H1 (cell line): ENCODE results near the gene EPHB1. TPM values are rescaled to one million over a fixed set of nuclear protein-coding genes. Genes with fewer than 3 reads are reported as not detected.

ENCODE experiments used
- CTCF ChIA-PET: fragments of 300-600 bp; sonication (Branson Sonifier 250); formaldehyde crosslinking; loops from one replicate; lab custom pipeline; 2021; ENCODE audit not compliant: partially characterized antibody; lab: Charles Lee
- POLR2A ChIA-PET: fragments of 300-600 bp; sonication (Branson Sonifier 250); formaldehyde crosslinking; loops from one replicate; lab custom pipeline; 2021; ENCODE audit warnings: inconsistent platforms; ENCODE audit not compliant: partially characterized antibody; lab: Charles Lee
- DNase-seq, 2 experiments: peaks; one replicate each; pipeline versions ENCODE4 v3.0.0 to v3.0.0-alpha.2; 2010 to 2022; ENCODE audit warnings: low spot score in 2 of 2, low read depth in 1 of 2, mixed read lengths in 1 of 2
- FAIRE-seq: peaks from 2 replicates; lab custom pipeline; 2011; peaks lifted over from hg19 to GRCh38; lab: Jason Lieb, UNC
- H2AFZ ChIP-seq: 2 replicates; pipeline ENCODE4 v1.8.1; 2012; ENCODE audit warnings: low read length, inconsistent platforms
- H2AK5ac ChIP-seq: 2 replicates; pipeline ENCODE4 v1.6.1; 2013; ENCODE audit warnings: low read depth, low read length
- H2BK120ac ChIP-seq: replicated peaks from 2 replicates; pipeline ENCODE3; 2013; ENCODE audit warnings: low read depth, low read length, inconsistent platforms
- H2BK12ac ChIP-seq: 2 replicates; pipeline ENCODE4 v1.6.1; 2013; ENCODE audit warnings: low read depth, low read length
- H2BK15ac ChIP-seq: 2 replicates; pipeline ENCODE4 v1.6.1; 2013; ENCODE audit warnings: low read length
- H2BK20ac ChIP-seq: 2 replicates; pipeline ENCODE4 v1.6.1; 2013; ENCODE audit warnings: low read length
- H2BK5ac ChIP-seq: 2 replicates; pipeline ENCODE4 v1.6.1; 2013; ENCODE audit warnings: low read depth, low read length
- H3K14ac ChIP-seq: 2 replicates; pipeline ENCODE4 v1.6.1; 2013; ENCODE audit warnings: inconsistent platforms; ENCODE audit not compliant: insufficient read length
- H3K18ac ChIP-seq: 2 replicates; pipeline ENCODE4 v1.6.1; 2013; ENCODE audit warnings: low read length; ENCODE audit errors: extremely low read depth
- H3K23ac ChIP-seq: 2 replicates; pipeline ENCODE4 v1.6.1; 2013; ENCODE audit warnings: inconsistent platforms; ENCODE audit not compliant: insufficient read length
- H3K23me2 ChIP-seq: 2 replicates; pipeline ENCODE4 v1.6.1; 2013; ENCODE audit warnings: low read depth, low read length
- H3K27ac ChIP-seq: 2 replicates; pipeline ENCODE4 v1.6.1; 2011; ENCODE audit warnings: low read depth, low read length, inconsistent platforms
- H3K27me3 ChIP-seq, 4 experiments: replicated peaks in 1 of 4; 1 replicate in 1 of 4; 2 replicates in 3 of 4; pipeline versions ENCODE4 v1.6.1 to v1.8.1; 2011 to 2013; ENCODE audit warnings: low read length in 3 of 4, mild to moderate bottlenecking in 3 of 4, inconsistent platforms in 2 of 4, mixed read lengths in 2 of 4, moderate library complexity in 1 of 4; ENCODE audit not compliant: control insufficient read depth in 3 of 4, insufficient read depth in 3 of 4; ENCODE audit errors: extremely low read depth in 1 of 4
- H3K36me3 ChIP-seq, 4 experiments: 2 replicates each; pipeline versions ENCODE4 v1.6.1 to v1.8.1; 2011 to 2013; ENCODE audit warnings: mild to moderate bottlenecking in 4 of 4, low read length in 3 of 4, moderate library complexity in 2 of 4, control low read depth in 1 of 4, inconsistent platforms in 1 of 4; ENCODE audit not compliant: insufficient read depth in 4 of 4, control insufficient read depth in 2 of 4
- H3K4ac ChIP-seq: replicated peaks from 2 replicates; pipeline ENCODE3; 2013; ENCODE audit warnings: low read length, low read depth, mixed read lengths, inconsistent platforms; ENCODE audit not compliant: insufficient read length
- H3K4me1 ChIP-seq, 4 experiments: replicated peaks in 1 of 4; 1 replicate in 1 of 4; 2 replicates in 3 of 4; pipeline versions ENCODE4 v1.6.1 to v1.8.1; 2011 to 2013; ENCODE audit warnings: low read length in 3 of 4, inconsistent platforms in 2 of 4, mixed read lengths in 1 of 4; ENCODE audit not compliant: insufficient read depth in 4 of 4, control insufficient read depth in 3 of 4
- H3K4me2 ChIP-seq, 2 experiments: 2 replicates each; pipeline versions ENCODE4 v1.6.1 to v1.8.1; 2011 to 2013; ENCODE audit warnings: low read depth in 2 of 2, low read length in 2 of 2, control low read depth in 1 of 2, inconsistent platforms in 1 of 2, mild to moderate bottlenecking in 1 of 2; ENCODE audit not compliant: insufficient read depth in 1 of 2
- H3K4me3 ChIP-seq, 4 experiments: fragments of 200-600, 300-600 bp in 1 of 4; sonication (generic), shearing (Covaris generic), sonication (Bioruptor Twin) in 1 of 4; 2 replicates each; pipeline versions ENCODE4 v1.5.1 to v1.8.1; 2011 to 2016; ENCODE audit warnings: low read length in 4 of 4, low read depth in 3 of 4, control low read depth in 2 of 4, inconsistent platforms in 2 of 4, mild to moderate bottlenecking in 2 of 4, mixed read lengths in 1 of 4, moderate library complexity in 1 of 4; ENCODE audit not compliant: insufficient read depth in 2 of 4; ENCODE audit errors: extremely low read depth in 1 of 4
- H3K56ac ChIP-seq: replicated peaks from 2 replicates; pipeline ENCODE3; 2013; ENCODE audit warnings: low read depth, mild to moderate bottlenecking, mixed read lengths, low read length, inconsistent platforms; ENCODE audit not compliant: insufficient read length
- H3K79me1 ChIP-seq: 2 replicates; pipeline ENCODE4 v1.6.1; 2013; ENCODE audit warnings: low read depth, low read length, control low read depth
- H3K79me2 ChIP-seq, 2 experiments: 2 replicates each; pipeline versions ENCODE4 v1.6.1 to v1.8.1; 2012 to 2013; ENCODE audit warnings: low read length in 2 of 2, mild to moderate bottlenecking in 2 of 2, inconsistent platforms in 1 of 2; ENCODE audit not compliant: insufficient read depth in 2 of 2, control insufficient read depth in 1 of 2
- H3K9ac ChIP-seq, 4 experiments: replicated peaks in 1 of 4; 1 replicate in 1 of 4; 2 replicates in 3 of 4; pipeline versions ENCODE4 v1.6.1 to v1.8.1; 2011 to 2013; ENCODE audit warnings: low read depth in 3 of 4, low read length in 3 of 4, control low read depth in 2 of 4, mild to moderate bottlenecking in 2 of 4, moderate library complexity in 2 of 4, inconsistent platforms in 1 of 4; ENCODE audit errors: extremely low read depth in 1 of 4
- H3K9me3 ChIP-seq, 2 experiments: 2 replicates each; pipeline versions ENCODE4 v1.6.1 to v1.8.1; 2012 to 2013; ENCODE audit warnings: mild to moderate bottlenecking in 2 of 2, moderate library complexity in 2 of 2, control low read depth in 1 of 2, inconsistent platforms in 1 of 2, low read depth in 1 of 2, low read length in 1 of 2, mixed read lengths in 1 of 2; ENCODE audit not compliant: insufficient read depth in 2 of 2
- H4K20me1 ChIP-seq, 2 experiments: replicated peaks in 1 of 2; 2 replicates each; pipeline versions ENCODE3 to v1.8.1; 2011 to 2013; ENCODE audit warnings: inconsistent platforms in 2 of 2, low read length in 2 of 2, mild to moderate bottlenecking in 1 of 2; ENCODE audit not compliant: insufficient read depth in 2 of 2, control insufficient read depth in 1 of 2
- H4K5ac ChIP-seq: 2 replicates; pipeline ENCODE4 v1.6.1; 2013; ENCODE audit warnings: low read length, low read depth, mixed read lengths, inconsistent platforms; ENCODE audit not compliant: insufficient read length
- H4K8ac ChIP-seq: 2 replicates; pipeline ENCODE4 v1.8.0; 2013; ENCODE audit warnings: mild to moderate bottlenecking, moderate library complexity, low read length, inconsistent platforms; ENCODE audit not compliant: insufficient read depth; ENCODE audit errors: extremely low read depth
- H4K91ac ChIP-seq: replicated peaks from 2 replicates; pipeline ENCODE3; 2013; ENCODE audit warnings: low read length, mixed read lengths, inconsistent platforms; ENCODE audit not compliant: insufficient read length
- EGR1 ChIP-seq: IDR thresholded peaks from 2 replicates; pipeline ENCODE4 v1.6.1; 2011; ENCODE audit warnings: low read depth, low read length, borderline replicate concordance
- SIN3A ChIP-seq, 2 experiments: IDR thresholded peaks in 1 of 2; conservative IDR thresholded peaks in 1 of 2; 2 replicates each; pipeline ENCODE4 v1.6.1; 2011 to 2012; ENCODE audit warnings: low read length in 2 of 2, improper control_type of control experiment in 1 of 2, low read depth in 1 of 2, mild to moderate bottlenecking in 1 of 2
- WGBS, 2 experiments: shearing (Covaris generic) in 1 of 2; methylation state at CpG; one replicate each; pipeline versions ENCODE4 v1.1.6 to v1.1.7; 2013 to 2015; ENCODE audit warnings: low lambda C conversion rate in 2 of 2, mixed read lengths in 2 of 2, inconsistent platforms in 1 of 2, low coverage in 1 of 2, missing lambda C conversion rate in 1 of 2; ENCODE audit not compliant: insufficient replicate concordance in 2 of 2, insufficient coverage in 1 of 2, insufficient read length in 1 of 2; ENCODE audit errors: extremely low coverage in 1 of 2, missing lambda C conversion rate in 1 of 2; 5-methylcytosine and 5-hydroxymethylcytosine counted together
- polyA plus RNA-seq, 7 experiments: library from polyadenylated mRNA; depleted of rRNA in 3 of 7; stranded (reverse) in 5 of 7; unstranded in 2 of 7; fragments of >200 nt in 5 of 7; fragments of 200-250 nt in 2 of 7; gene quantifications; 1 replicate in 5 of 7; 2 replicates in 1 of 7; 4 replicates in 1 of 7; pipeline versions ENCODE4 v1.2.1 to v1.2.3, GENCODE V29; 2011 to 2013; ENCODE audit warnings: missing spikeins in 2 of 7, mixed read lengths in 2 of 7
- total RNA-seq: library from RNA; stranded (reverse); fragmentation: NEBNext Ultra II Directional; extraction: Animal tissue kit (Norgen Biotek cat#: 25700); gene quantifications from 2 replicates; pipeline ENCODE4 v1.2.1, GENCODE V29; 2021

EPHB1 gene
- total and polyA plus RNA-seq, 2 of the 8 experiments (the other 6 are each of a cell fraction or from before 2014, with no cell fraction given) = 3.5 to 5.9 TPM

- H2AK5ac ChIP-seq = no peak overlapping the region
- H2AFZ ChIP-seq = no peak overlapping the region
- no peak overlapping the region for H2BK15ac ChIP-seq
- no peak overlapping the region for H4K91ac ChIP-seq
- H3K23me2 ChIP-seq = no peaks in the 10 kb centered on the region
- POLR2A ChIA-PET = no interaction called here
- H3K79me1 ChIP-seq = no peaks in the 10 kb centered on the region
- CTCF ChIA-PET = interaction anchor here (1.1 kb wide), 1 partner anchor 35 kb away, joined by 3 read pairs; no protein-coding TSS in a partner anchor
- H3K27me3 ChIP-seq = no peaks in the 10 kb centered on the region
- no peak overlapping the region for H2BK120ac ChIP-seq
- no peak overlapping the region for H3K56ac ChIP-seq
- WGBS, 2 experiments = 100% methylated on average over 1 of the region's 1 CpG; no CpG with 5 or more reads in 1 of the 2 experiments
- H2BK5ac ChIP-seq = no peak overlapping the region; the same call in 1 of the 2 replicates
- no peak overlapping the region for H3K4me2 ChIP-seq
- DNase-seq (no peak), FAIRE-seq (no peak)
- H3K14ac ChIP-seq = no peak overlapping the region
- H3K9ac ChIP-seq = no peak overlapping the region
- TF ChIP-seq EGR1 = no peak
- no peak for TF ChIP-seq SIN3A (conservative IDR thresholded peaks at IDR 0.05 in 1 of 2, IDR thresholded peaks at IDR 0.05 in 1 of 2; ENCODE audit: low read depth in 1 of 2, low read length in 2 of 2)
- H3K27ac ChIP-seq = no peak overlapping the region
- no peaks in the 10 kb centered on the region for H3K9me3 ChIP-seq
- no peak overlapping the region for H2BK12ac ChIP-seq
- no peak overlapping the region for H3K4me3 ChIP-seq
- H3K23ac ChIP-seq = no peak overlapping the region
- no peak overlapping the region for H3K4ac ChIP-seq
- H4K8ac ChIP-seq = no peak overlapping the region
- no peaks in the 10 kb centered on the region for H4K20me1 ChIP-seq
- no peak overlapping the region for H3K18ac ChIP-seq
- H3K79me2 ChIP-seq = no peaks in the 10 kb centered on the region
- H3K4me1 ChIP-seq = peaks cover 2 to 15% (median 13%) of the 10 kb centered on the region in 4 experiments
- no peaks in the 10 kb centered on the region for H3K36me3 ChIP-seq
- H4K5ac ChIP-seq = no peak overlapping the region
- no peak overlapping the region for H2BK20ac ChIP-seq
Measured at GRCh38 chr3:134993011-134993410, 198.0 kb downstream of the EPHB1 start.
